Ishikawa (cell line): ENCODE data around the gene EML1.

Experiments
- CEBPB ChIP-seq: IDR thresholded peaks from 2 replicates; pipeline ENCODE4 v1.6.1; 2012
- CREB1 ChIP-seq: IDR thresholded peaks from 2 replicates; pipeline ENCODE4 v1.6.1; 2012; ENCODE audit warnings: low read depth
- EGR1 ChIP-seq: IDR thresholded peaks from 2 replicates; pipeline ENCODE4 v1.6.1; 2012
- EP300 ChIP-seq: IDR thresholded peaks from 2 replicates; pipeline ENCODE4 v1.6.1; 2012; ENCODE audit warnings: borderline replicate concordance
- FOXM1 ChIP-seq: IDR thresholded peaks from 2 replicates; pipeline ENCODE4 v1.6.1; 2012; ENCODE audit warnings: low read depth, borderline replicate concordance
- NFIC ChIP-seq: IDR thresholded peaks from 2 replicates; pipeline ENCODE4 v1.6.1; 2012
- RAD21 ChIP-seq: IDR thresholded peaks from 2 replicates; pipeline ENCODE4 v1.6.1; 2012; ENCODE audit warnings: low read depth
- TAF1 ChIP-seq: IDR thresholded peaks from 2 replicates; pipeline ENCODE4 v1.6.1; 2012; ENCODE audit warnings: low read depth, mild to moderate bottlenecking
- TCF12 ChIP-seq: IDR thresholded peaks from 2 replicates; pipeline ENCODE4 v1.6.1; 2012; ENCODE audit warnings: low read depth
- TEAD4 ChIP-seq: IDR thresholded peaks from 2 replicates; pipeline ENCODE4 v1.6.1; 2012
- YY1 ChIP-seq: IDR thresholded peaks from 2 replicates; pipeline ENCODE4 v1.6.1; 2012; ENCODE audit warnings: low read depth
- ZBTB7A ChIP-seq: IDR thresholded peaks from 2 replicates; pipeline ENCODE4 v1.6.1; 2012; ENCODE audit warnings: low read depth
- TF ChIP-seq, protein P1 (sequence below): IDR thresholded peaks from 2 replicates; pipeline ENCODE4 v1.6.1; 2012; ENCODE audit warnings: low read depth, mild to moderate bottlenecking
- TF ChIP-seq, protein P2 (sequence below): IDR thresholded peaks from 2 replicates; pipeline ENCODE4 v1.6.1; 2012

GRCh38 chr14:99817331-99817730 is 24.1 kb downstream of the EML1 start:
- TF ChIP-seq TAF1 (no peak), CEBPB (no peak), CREB1 (no peak), ZBTB7A (no peak), FOXM1 (no peak), YY1 (no peak), TEAD4 (no peak), EGR1 (no peak), RAD21 (no peak), TCF12 (no peak), EP300 (no peak), NFIC (no peak)
- TF ChIP-seq, protein P1, sequence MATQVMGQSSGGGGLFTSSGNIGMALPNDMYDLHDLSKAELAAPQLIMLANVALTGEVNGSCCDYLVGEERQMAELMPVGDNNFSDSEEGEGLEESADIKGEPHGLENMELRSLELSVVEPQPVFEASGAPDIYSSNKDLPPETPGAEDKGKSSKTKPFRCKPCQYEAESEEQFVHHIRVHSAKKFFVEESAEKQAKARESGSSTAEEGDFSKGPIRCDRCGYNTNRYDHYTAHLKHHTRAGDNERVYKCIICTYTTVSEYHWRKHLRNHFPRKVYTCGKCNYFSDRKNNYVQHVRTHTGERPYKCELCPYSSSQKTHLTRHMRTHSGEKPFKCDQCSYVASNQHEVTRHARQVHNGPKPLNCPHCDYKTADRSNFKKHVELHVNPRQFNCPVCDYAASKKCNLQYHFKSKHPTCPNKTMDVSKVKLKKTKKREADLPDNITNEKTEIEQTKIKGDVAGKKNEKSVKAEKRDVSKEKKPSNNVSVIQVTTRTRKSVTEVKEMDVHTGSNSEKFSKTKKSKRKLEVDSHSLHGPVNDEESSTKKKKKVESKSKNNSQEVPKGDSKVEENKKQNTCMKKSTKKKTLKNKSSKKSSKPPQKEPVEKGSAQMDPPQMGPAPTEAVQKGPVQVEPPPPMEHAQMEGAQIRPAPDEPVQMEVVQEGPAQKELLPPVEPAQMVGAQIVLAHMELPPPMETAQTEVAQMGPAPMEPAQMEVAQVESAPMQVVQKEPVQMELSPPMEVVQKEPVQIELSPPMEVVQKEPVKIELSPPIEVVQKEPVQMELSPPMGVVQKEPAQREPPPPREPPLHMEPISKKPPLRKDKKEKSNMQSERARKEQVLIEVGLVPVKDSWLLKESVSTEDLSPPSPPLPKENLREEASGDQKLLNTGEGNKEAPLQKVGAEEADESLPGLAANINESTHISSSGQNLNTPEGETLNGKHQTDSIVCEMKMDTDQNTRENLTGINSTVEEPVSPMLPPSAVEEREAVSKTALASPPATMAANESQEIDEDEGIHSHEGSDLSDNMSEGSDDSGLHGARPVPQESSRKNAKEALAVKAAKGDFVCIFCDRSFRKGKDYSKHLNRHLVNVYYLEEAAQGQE, result no peak
- TF ChIP-seq, protein P2, sequence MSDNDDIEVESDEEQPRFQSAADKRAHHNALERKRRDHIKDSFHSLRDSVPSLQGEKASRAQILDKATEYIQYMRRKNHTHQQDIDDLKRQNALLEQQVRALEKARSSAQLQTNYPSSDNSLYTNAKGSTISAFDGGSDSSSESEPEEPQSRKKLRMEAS, result no peak
